Fibroblast of the conjunctiva (primary cell): ENCODE results near the gene RAPGEF4.
"Not testable (repeated sequence)": the region's sequence is repeated elsewhere in the genome, so short reads cannot be mapped to it uniquely, and the experiment has no call there.

ENCODE experiments used
- DNase-seq: peaks from one replicate; pipeline ENCODE4 v3.0.0-alpha.2; 2010; ENCODE audit warnings: low read depth

RAPGEF4 gene

GRCh38 chr2:173064151-173064805 lies 328.6 kb downstream of the RAPGEF4 start:
- DNase-seq, result no peak

DNA sequence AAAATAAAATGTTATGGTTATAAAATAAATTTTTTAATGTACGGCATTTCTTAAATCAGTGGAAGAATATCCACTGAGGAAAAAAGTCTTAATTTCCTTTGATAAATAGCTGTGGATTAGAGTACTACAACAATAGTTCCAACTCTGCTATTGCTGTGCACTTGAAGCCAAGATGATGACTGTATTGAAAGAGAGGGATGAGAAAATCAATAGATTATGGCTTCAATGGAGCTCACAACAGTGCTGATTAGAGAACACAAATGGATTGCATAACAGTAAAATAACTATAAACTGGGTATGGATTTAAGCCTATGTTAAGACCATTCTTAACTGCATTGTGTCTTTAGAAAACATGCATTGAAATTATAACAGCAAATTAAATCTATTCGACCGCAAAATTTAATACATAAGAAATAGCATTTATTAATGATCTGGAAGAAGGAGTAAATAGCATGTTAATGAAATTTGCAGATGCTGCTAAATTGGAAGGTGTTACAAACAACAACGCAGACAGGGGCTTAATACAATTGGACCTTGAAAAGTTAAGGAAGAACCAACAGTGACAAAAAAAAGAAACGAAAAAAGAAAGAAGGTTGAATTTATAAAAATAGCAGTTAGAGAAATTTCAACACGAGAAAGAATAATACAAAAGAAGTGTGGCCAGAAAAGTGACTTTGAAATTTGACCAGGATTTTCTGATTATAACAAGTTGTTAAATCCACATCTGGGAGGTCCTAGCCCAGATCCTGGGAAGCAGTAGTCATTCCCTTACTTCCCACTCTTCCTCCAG lies 331.4 kb downstream of the RAPGEF4 start:
- DNase-seq, result no peak

DNA sequence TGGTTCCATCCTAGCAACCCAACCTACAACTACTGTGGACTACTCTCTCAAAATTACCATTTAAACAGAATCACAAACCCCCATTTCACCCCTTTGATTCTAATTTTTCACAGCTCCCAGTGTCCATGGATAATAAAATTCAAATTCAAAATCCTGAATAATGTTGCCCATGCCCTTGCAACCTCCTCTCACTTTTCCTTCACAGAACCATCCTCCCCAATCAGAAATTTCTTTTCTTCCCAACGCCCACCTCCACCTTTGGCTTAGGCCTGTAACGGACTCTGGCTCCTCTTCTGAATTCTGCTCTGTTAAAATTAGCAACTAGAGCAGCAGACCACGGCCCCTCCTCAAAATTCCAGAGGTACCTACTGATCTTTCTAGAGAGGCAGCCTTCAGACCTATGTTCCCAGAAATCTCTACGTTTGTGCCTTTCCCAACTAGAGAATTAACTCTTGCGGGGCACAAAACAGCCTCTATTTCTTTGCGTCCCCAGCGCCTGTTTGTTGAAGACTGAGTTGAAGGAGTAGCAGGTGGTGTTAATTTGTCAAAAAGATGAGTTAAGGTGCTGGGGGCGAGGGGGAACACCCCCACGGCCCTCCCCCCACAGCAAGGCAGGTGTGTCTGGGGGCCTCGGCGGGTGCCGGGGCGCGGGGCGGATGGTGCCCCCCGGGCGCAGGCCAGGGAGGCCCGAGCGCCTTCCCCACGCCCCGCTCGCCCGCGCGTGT lies 339.6 kb downstream of the RAPGEF4 start:
- DNase-seq, result no peak

- peak; percentile 47 for DNase-seq
Measured at GRCh38 chr2:173075781-173076580, 340.3 kb downstream of the RAPGEF4 start, which contains the start of gene MAP3K20. MAP3K20 (plus strand) TSS chr2:173075846; CDS start chr2:173091032, 15,186 bp downstream.

DNA sequence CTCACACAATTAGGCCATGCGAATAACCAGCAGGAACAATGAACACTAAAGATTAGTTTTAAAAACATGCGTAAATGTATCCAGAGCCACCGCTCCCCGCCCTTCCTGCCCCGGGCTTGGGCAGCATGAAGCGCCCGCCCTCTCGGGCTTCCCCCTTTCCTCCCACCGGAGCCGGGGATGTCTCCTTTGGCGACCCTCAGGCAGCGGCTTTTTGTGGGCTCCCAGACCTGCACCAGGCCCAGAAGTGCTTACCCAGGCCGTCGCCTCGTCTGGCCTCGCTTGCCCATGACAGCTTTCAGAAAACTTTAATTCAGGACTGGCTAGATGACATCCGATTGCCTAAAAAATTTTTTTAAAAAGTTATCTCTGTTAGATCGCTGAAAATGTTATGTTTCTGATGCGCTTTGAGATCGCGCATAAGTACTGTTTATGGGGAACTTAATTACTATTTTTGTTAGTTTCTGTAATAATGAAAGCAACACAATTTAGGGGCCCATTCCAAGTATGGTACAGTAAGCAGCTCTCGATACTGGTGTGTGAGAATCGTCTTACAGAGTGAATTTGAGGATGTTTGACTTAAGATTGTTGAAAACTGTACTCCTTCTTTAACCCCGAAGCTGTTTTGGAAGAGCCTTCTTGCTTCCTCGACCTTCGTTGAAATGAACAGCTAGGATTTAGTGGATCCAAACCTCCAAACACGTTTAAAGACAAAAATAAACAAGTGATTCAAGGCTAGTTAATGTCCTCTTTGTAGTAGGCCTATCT lies 341.1 kb downstream of the RAPGEF4 start:
- no peak for DNase-seq

GRCh38 chr2:173077506-173078177 lies 342.0 kb downstream of the RAPGEF4 start:
- peak; percentile 55 for DNase-seq

- DNase-seq, result no peak
Measured at GRCh38 chr2:173079141-173079540, 343.5 kb downstream of the RAPGEF4 start.

DNA sequence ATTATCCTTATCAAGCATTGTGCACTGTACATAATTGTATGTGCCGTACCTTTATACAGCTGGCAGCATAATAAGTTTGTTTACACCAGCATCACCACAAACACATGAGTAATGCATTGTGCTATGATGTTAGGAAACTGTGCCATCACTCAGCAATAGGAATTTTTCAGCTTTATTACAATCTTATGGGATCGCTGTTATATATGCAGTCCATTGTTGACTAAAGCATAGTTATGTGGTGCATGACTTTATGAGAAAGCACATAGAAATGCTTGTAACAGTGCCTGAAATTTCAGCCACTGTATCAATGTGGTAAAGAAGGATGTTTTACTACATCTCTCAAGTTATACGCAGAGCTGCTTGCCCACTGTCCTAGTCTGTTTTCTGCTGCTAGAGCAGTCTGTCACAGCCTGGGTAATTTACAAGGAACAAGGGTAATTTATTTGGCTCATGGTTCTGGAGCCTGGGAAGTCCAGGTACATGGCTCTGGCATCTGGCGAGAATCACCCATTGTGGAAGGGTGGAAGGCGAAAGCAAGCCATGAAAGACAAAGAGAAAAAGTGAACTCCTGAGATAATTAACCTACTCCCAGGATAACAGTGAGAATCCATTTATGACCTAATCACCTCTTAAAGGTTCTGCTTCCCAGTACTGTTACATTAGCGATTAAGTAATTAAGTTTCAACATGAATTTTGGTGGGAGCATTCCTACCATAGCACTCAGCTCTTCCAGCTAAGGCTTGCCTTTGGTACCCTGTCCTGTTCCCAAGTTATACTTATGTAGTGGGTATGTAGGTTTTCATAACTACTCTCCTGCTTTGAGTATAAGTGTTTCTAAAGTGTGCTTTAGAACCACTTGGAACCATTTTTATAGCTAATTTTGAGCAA lies 344.6 kb downstream of the RAPGEF4 start:
- peak; percentile 83 for DNase-seq

DNA sequence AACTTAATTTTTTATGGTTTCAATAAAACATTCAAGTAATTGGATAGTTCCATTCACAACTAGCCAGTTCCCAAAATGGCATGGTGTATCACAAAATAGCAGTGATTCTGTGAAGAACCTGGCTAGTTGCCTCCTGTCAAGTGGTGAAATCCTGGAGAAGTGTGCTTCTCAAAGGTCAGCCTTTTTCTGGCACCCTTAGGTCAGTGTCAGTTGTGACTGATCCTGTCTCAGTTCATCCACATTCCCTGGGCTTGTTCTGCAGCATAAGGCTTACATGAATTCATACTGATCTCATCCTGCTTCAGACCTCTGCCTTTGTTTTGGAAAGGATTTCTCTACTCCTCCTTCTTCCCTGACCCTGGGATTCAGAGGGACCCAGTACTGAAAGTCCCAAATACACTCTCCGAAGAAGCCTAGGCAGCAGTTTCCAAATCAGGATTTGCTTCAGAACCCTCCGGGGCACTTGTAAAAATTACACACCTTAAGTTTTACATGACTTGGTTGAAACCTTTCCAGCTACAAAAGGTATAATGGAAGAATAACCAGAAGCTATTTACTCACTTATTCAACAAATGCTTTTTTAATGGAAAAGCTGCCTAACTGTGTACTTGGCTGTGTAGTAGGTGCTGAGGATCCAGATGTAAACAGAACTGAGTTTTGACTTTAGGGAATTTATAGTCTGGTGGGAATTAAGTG lies 351.0 kb downstream of the RAPGEF4 start:
- no peak for DNase-seq

GRCh38 chr2:173087214-173087581 lies 351.6 kb downstream of the RAPGEF4 start:
- no peak for DNase-seq

DNA sequence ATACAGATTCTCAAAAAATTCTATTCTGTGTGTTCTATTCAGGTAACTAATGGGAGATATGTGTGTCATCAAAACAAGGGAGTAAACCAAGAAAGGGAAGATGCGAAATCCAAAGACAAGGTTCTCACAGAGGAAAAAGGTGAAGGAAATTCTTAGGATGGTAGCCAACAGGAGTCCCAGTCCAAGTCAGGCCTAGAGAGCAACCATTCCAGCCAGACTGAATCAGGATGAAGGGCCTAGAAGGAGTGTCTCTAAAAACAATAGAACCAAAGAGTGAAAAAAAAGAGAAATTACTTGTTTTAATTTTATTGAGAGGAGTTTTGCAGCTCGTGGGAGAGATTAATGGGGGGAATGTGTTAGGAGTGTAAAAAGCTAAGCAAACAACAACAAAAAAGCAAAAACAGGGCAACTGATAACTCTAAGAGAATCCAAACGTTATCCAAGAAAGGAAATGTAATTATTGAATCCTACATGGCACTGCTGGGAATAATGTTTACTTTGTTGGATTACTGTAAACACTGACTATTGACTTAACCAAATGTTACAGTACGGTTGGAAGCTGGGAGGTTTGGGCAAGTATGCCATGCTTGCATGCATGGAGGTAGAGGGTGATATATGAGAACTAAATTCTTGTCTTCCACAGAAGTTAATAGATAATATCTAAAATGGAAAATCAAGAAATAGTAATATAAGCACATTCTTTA lies 352.3 kb downstream of the RAPGEF4 start:
- DNase-seq, result no peak

DNA sequence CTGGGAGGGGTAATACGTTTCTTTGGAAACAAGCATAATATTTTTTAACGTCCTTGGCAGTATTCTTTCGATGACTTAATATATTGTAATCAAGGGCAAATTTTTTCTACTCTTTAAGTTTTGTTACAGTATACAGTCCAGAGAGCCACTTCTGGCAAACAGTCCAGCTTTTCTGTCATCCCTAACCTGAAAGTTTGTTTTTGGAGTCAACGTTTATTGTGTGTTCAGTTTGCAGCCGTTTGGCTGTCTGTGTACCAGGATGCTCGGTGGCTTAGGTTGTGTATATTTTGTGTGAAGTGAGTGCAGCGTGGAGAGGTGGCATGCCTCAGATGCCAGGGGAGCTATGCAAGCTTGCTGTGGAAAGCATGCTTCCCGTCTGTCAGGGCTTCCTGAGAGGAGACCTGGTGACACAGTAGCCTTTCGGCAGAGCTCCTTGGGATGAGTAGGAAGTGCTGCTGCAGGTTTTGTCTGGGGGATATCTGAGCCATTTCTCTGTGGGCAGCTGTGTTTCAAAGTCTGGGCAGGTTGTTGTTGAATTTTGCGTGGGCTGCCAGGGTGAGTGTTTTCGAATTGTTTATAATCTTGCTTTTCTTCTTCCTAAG lies 354.7 kb downstream of the RAPGEF4 start:
- DNase-seq, result peak; percentile 44

DNA sequence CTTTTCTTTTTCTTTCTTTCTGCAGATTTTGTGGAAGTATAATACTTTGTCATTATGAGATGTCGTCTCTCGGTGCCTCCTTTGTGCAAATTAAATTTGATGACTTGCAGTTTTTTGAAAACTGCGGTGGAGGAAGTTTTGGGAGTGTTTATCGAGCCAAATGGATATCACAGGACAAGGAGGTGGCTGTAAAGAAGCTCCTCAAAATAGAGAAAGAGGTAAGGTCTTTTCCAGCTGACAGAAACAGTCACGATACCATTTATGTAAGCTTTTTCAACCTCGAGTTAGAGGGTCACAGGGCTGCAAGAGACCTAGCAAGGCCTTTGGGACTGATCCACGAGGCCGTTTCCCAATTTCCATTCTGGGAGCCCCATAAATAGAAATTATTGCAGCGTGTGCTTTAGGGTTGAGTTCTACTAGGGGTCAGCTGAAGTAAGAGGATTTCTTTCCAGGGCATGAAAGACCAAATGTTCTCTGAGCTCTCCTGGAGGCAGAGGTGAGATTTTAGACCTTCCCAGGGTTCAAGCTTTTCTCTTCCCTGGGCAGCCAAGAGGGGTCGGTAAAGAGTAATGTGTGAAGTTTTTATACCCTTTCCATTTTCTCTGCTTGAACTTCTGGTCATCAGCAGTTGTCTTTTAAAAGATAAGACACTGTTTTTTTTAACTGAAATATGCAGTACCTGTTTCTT lies 355.5 kb downstream of the RAPGEF4 start:
- DNase-seq, result no peak

- DNase-seq, result no peak
Measured at GRCh38 chr2:173091910-173092309, 356.3 kb downstream of the RAPGEF4 start.

DNA sequence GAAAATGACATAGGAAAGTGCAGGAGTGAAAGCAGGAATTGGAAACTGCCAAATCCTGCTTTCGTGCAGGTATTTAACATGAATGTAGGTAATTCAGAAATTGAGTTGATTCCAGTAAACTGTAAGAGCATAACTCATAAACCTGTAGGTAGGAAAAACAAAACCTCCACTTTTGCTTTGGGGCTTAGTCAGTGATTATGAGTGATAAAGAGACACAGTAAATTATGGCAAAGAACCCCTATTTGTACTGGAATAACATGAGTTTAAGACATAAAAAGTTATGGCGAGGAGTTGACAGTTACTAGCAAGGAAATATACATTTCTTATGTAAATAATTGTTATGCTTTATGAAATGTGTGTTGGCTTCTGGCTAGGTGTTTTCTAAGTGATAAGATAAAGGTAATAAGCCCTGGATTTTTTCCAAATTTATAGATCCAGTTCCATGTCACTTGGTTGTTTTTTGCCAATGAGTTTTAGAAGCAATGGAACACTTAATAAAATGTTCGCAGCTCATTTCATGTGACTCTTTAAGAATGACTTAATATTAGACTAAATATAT lies 357.3 kb downstream of the RAPGEF4 start:
- DNase-seq, result no peak

GRCh38 chr2:173093617-173094016 lies 358.0 kb downstream of the RAPGEF4 start:
- DNase-seq, result not testable (repeated sequence)

DNA sequence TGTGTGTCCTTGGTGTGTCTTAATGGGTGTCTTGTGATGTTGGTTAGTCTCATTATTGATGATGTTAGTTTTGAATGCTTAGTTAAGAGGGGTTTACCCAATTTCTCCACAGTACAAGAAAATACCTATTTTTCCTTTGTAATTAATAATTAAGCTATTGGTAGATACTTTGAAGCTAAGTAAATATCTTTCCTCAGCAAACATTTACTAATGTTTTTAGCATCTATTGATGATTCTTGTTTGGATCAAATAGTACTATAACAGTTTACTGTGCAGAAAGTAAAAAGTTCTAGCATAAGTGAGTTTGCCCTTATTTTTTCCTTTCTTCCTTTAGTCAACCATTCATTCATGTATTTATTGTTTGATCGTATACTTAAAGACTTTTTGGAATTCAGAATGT lies 359.1 kb downstream of the RAPGEF4 start:
- no peak for DNase-seq
